ENCODE data around the gene MGST1.

GRCh38 chr12:16344269-16344668 is 3.2 kb upstream of the MGST1 start:
- no peak for TF ChIP-seq EZH2 (IDR thresholded peaks at IDR 0.05; ENCODE audit: insufficient read depth, poor library complexity, severe bottlenecking)
- no peak for TF ChIP-seq EZH2phosphoT487 (IDR thresholded peaks at IDR 0.05; ENCODE audit: insufficient read depth, low read depth)

Measured in GM23248 (cell line).